MM.1S (cell line): ENCODE results near the gene OXER1.

Source experiments
- EZH2 ChIP-seq: fragments of 300-600 bp; sonication (generic); optimal IDR thresholded peaks from 2 replicates; pipeline ENCODE3; 2017; ENCODE audit warnings: low read depth, mild to moderate bottlenecking, antibody characterized with exemption, low read length, mixed read lengths
- TF ChIP-seq, protein P1 (sequence below): fragments of 300-600 bp; sonication (generic); IDR thresholded peaks from 2 replicates; pipeline ENCODE4 v1.5.1; 2016; ENCODE audit warnings: antibody characterized with exemption, low read length, mixed read lengths

DNA sequence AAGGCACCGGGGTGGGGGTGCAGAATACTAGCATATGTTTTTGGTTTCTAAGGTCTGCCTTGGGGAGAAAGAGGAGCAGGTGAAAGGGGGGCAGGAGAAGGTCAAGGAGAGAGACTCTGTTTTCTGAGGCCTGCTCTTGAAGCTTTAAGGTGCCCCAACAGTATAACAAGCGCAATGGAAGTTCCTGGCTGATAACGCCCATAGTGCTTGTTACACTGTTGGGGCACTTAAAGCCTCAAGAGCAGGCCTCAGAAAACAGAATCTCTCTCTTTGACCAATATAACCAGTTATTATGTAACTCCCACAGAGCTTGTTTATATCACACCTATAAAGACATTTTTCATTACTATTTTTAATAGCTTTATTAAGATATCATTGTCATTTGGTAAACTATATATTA lies 16.5 kb downstream of the OXER1 start:
- TF ChIP-seq, protein P1, sequence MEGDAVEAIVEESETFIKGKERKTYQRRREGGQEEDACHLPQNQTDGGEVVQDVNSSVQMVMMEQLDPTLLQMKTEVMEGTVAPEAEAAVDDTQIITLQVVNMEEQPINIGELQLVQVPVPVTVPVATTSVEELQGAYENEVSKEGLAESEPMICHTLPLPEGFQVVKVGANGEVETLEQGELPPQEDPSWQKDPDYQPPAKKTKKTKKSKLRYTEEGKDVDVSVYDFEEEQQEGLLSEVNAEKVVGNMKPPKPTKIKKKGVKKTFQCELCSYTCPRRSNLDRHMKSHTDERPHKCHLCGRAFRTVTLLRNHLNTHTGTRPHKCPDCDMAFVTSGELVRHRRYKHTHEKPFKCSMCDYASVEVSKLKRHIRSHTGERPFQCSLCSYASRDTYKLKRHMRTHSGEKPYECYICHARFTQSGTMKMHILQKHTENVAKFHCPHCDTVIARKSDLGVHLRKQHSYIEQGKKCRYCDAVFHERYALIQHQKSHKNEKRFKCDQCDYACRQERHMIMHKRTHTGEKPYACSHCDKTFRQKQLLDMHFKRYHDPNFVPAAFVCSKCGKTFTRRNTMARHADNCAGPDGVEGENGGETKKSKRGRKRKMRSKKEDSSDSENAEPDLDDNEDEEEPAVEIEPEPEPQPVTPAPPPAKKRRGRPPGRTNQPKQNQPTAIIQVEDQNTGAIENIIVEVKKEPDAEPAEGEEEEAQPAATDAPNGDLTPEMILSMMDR, result no peak
- no peak for TF ChIP-seq EZH2
